PC-9 (cell line): ENCODE results near the gene STARD13. TPM values are rescaled to one million over a fixed set of nuclear protein-coding genes. Genes with fewer than 3 reads are reported as not detected.

Source experiments
- BruUV-seq: library from RNA; stranded (reverse); fragments of 400-500 nt; replicated peaks from 2 replicates; lab custom pipeline; 2021; lab: Mats Ljungman, UMichigan
- CTCF ChIA-PET: fragments of 300-600 bp; sonication (Branson Sonifier 250); formaldehyde crosslinking; loops from one replicate; lab custom pipeline; 2022; ENCODE audit warnings: antibody characterized with exemption; lab: Charles Lee
- POLR2A ChIA-PET: fragments of 300-600 bp; sonication (Branson Sonifier 250); formaldehyde crosslinking; loops from one replicate; lab custom pipeline; 2022; ENCODE audit warnings: antibody characterized with exemption; ENCODE audit not compliant: unreplicated experiment; lab: Charles Lee
- DNase-seq, 2 experiments: peaks; one replicate each; pipeline versions ENCODE4 v3.0.0 to v3.0.0-alpha.2; 2015 to 2022; ENCODE audit warnings: mixed read lengths in 1 of 2
- H2AFZ ChIP-seq: fragments of 200-600 bp; sonication (generic); 2 replicates; pipeline ENCODE4 v1.8.1; 2017; ENCODE audit warnings: antibody characterized with exemption
- H3F3A ChIP-seq: fragments of 200-600 bp; sonication (generic); 2 replicates; pipeline ENCODE4 v1.8.1; 2017; ENCODE audit warnings: antibody characterized with exemption, mild to moderate bottlenecking, low read depth; ENCODE audit not compliant: insufficient read depth
- H3K27ac ChIP-seq: fragments of 200-600 bp; sonication (generic); 2 replicates; pipeline ENCODE4 v1.6.1; 2016; ENCODE audit warnings: mixed run types
- H3K27me3 ChIP-seq: fragments of 200-600 bp; sonication (generic); 2 replicates; pipeline ENCODE4 v1.6.1; 2016; ENCODE audit warnings: low read depth, mixed run types; ENCODE audit not compliant: insufficient read depth
- H3K36me3 ChIP-seq: fragments of 200-600 bp; sonication (generic); 2 replicates; pipeline ENCODE4 v1.6.1; 2016; ENCODE audit warnings: low read depth, mixed run types
- H3K4me1 ChIP-seq: fragments of 200-600 bp; sonication (generic); replicated peaks from 2 replicates; pipeline ENCODE4 v1.6.1; 2016; ENCODE audit warnings: mixed run types; ENCODE audit not compliant: insufficient read depth
- H3K4me2 ChIP-seq: fragments of 200-600 bp; sonication (generic); 2 replicates; pipeline ENCODE4 v1.6.1; 2017; ENCODE audit warnings: mixed run types
- H3K4me3 ChIP-seq: fragments of 200-600 bp; sonication (generic); 2 replicates; pipeline ENCODE4 v1.6.1; 2016; ENCODE audit warnings: mixed run types
- H3K79me2 ChIP-seq: fragments of 200-600 bp; sonication (generic); 2 replicates; pipeline ENCODE4 v1.6.1; 2017; ENCODE audit warnings: low read depth, mixed run types
- H3K9me2 ChIP-seq: fragments of 200-600 bp; sonication (generic); 2 replicates; pipeline ENCODE4 v1.8.1; 2017; ENCODE audit warnings: mild to moderate bottlenecking; ENCODE audit not compliant: insufficient read depth
- H3K9me3 ChIP-seq: fragments of 200-600 bp; sonication (generic); 2 replicates; pipeline ENCODE4 v1.8.1; 2016; ENCODE audit warnings: low read depth; ENCODE audit not compliant: insufficient read depth
- H4K20me1 ChIP-seq: fragments of 200-600 bp; sonication (generic); 2 replicates; pipeline ENCODE4 v1.8.1; 2017; ENCODE audit not compliant: insufficient read depth
- CTCF ChIP-seq: fragments of 200-600 bp; sonication (generic); conservative IDR thresholded peaks from 2 replicates; pipeline ENCODE4 v1.6.1; 2017; ENCODE audit warnings: mixed run types, antibody characterized with exemption, mild to moderate bottlenecking, moderate library complexity
- EZH2 ChIP-seq: fragments of 200-600 bp; sonication (generic); IDR thresholded peaks from 2 replicates; pipeline ENCODE4 v1.8.0; 2017; ENCODE audit warnings: antibody characterized with exemption, low read depth
- intact Hi-C: fragments of 100-400 bp; cut with micrococcal nuclease; formaldehyde crosslinking; loops from one replicate; pipeline ENCODE4 v1.10.0; 2022; ENCODE audit not compliant: unreplicated experiment
- total RNA-seq: library from RNA; stranded (reverse); gene quantifications from 2 replicates; pipeline ENCODE4 v1.2.3, GENCODE V29; 2021

Gene STARD13
- total RNA-seq, 1 experiment from 2014 or later = 19.6 TPM

GRCh38 chr13:33100886-33101285 lies 184.7 kb downstream of the STARD13 start:
- no peak for DNase-seq
- Histone ChIP-seq H3K4me3 (no peak overlapping the region), H3K9me3 (no peaks in the 10 kb centered on the region), H3K9me2 (no peaks in the 10 kb centered on the region; the same call in 1 of the 2 replicates), H3F3A (peaks cover 4% of the 10 kb centered on the region), H3K27me3 (no peaks in the 10 kb centered on the region), H2AFZ (no peak overlapping the region), H3K36me3 (no peaks in the 10 kb centered on the region), H3K4me2 (no peak overlapping the region), H3K79me2 (no peaks in the 10 kb centered on the region), H3K4me1 (no peaks in the 10 kb centered on the region), H4K20me1 (no peaks in the 10 kb centered on the region), H3K27ac (no peak overlapping the region)
- TF ChIP-seq EZH2 = no peak
- TF ChIP-seq CTCF = no peak
- intact Hi-C loops = no loop called here
- no TSS peak for BruUV-seq
- CTCF ChIA-PET = no interaction called here
- POLR2A ChIA-PET = interaction anchor here (0.7 kb wide), 1 partner anchor 10 kb away, joined by 4 read pairs; no protein-coding TSS in a partner anchor

- BruUV-seq = no TSS peak
These were observed 185.7 kb downstream of the STARD13 start for GRCh38 chr13:33099860-33100259.

GRCh38 chr13:33096886-33097605 lies 188.5 kb downstream of the STARD13 start:
- H3K4me2 ChIP-seq = no peak overlapping the region

More at GRCh38 chr13:33099860-33100259, 185.7 kb downstream of the STARD13 start:
- ChIA-PET POLR2A (no interaction called here), CTCF (interaction anchor here (0.6 kb wide), 1 partner anchor 431 kb away, joined by 4 read pairs; no protein-coding TSS in a partner anchor)
- Histone ChIP-seq H3K79me2 (no peaks in the 10 kb centered on the region), H3F3A (peaks cover 4% of the 10 kb centered on the region), H3K27me3 (no peaks in the 10 kb centered on the region), H3K4me3 (no peak overlapping the region), H3K4me2 (no peak overlapping the region), H3K36me3 (no peaks in the 10 kb centered on the region), H3K4me1 (no peaks in the 10 kb centered on the region), H2AFZ (no peak overlapping the region), H3K27ac (no peak overlapping the region), H4K20me1 (no peaks in the 10 kb centered on the region), H3K9me2 (no peaks in the 10 kb centered on the region; the same call in 1 of the 2 replicates), H3K9me3 (no peaks in the 10 kb centered on the region)
- DNase-seq = no peak
- no peak for TF ChIP-seq EZH2
- intact Hi-C loops = no loop called here

More at GRCh38 chr13:33096886-33097605, 188.5 kb downstream of the STARD13 start:
- Histone ChIP-seq H3K27ac (no peak overlapping the region), H3K4me3 (no peak overlapping the region), H2AFZ (no peak overlapping the region), H3K9me3 (no peaks in the 10 kb centered on the region), H3K4me1 (no peaks in the 10 kb centered on the region), H3K79me2 (no peaks in the 10 kb centered on the region), H3K36me3 (no peaks in the 10 kb centered on the region), H3K27me3 (no peaks in the 10 kb centered on the region), H3F3A (no peaks in the 10 kb centered on the region), H3K9me2 (no peaks in the 10 kb centered on the region), H4K20me1 (no peaks in the 10 kb centered on the region)
- DNase-seq = no peak
- ChIA-PET POLR2A (interaction anchor here (0.6 kb wide), 1 partner anchor 794 kb away, joined by 4 read pairs; no protein-coding TSS in a partner anchor), CTCF (no interaction called here)
- TF ChIP-seq CTCF (no peak), EZH2 (no peak)
- intact Hi-C loops = no loop called here
- BruUV-seq = no TSS peak
